Measurements from ENCODE around the gene DELE1.

DNA sequence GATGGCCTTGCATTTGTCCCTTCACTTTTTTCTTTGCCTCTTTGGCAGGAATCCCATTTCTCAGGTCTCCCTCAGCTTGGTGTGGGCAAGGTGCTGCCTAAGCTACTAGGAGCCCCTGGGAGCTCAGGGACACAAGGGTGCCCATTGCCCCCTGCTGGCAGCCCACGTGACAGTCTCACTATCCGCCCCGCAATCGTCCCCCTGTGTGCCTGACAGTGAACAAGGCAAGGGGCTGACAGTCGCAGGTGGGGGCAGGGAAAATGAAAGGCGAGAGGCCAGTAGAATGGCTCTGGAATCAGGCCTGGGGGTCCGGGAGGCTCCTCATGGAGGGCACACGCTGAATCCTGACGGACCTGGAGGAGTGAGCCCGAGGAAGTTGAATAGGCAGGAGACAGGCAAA is 36.3 kb downstream of the DELE1 start:
- no peak for TF ChIP-seq POLR2AphosphoS5 (IDR thresholded peaks at IDR 0.05)
- TF ChIP-seq, protein P1, sequence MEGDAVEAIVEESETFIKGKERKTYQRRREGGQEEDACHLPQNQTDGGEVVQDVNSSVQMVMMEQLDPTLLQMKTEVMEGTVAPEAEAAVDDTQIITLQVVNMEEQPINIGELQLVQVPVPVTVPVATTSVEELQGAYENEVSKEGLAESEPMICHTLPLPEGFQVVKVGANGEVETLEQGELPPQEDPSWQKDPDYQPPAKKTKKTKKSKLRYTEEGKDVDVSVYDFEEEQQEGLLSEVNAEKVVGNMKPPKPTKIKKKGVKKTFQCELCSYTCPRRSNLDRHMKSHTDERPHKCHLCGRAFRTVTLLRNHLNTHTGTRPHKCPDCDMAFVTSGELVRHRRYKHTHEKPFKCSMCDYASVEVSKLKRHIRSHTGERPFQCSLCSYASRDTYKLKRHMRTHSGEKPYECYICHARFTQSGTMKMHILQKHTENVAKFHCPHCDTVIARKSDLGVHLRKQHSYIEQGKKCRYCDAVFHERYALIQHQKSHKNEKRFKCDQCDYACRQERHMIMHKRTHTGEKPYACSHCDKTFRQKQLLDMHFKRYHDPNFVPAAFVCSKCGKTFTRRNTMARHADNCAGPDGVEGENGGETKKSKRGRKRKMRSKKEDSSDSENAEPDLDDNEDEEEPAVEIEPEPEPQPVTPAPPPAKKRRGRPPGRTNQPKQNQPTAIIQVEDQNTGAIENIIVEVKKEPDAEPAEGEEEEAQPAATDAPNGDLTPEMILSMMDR (IDR thresholded peaks at IDR 0.05), result peak in 1 of 4 experiments; percentile 7
- TF ChIP-seq POLR2A (IDR thresholded peaks at IDR 0.05), result no peak

All from prostate gland (tissue), 2 donors.